ENCODE results near the gene EFNA3. TPM values are rescaled to one million over a fixed set of nuclear protein-coding genes. Genes with fewer than 3 reads are reported as not detected.

Gene EFNA3
- total RNA-seq, 1 donor from 2014 or later, result 0.56 TPM

DNA sequence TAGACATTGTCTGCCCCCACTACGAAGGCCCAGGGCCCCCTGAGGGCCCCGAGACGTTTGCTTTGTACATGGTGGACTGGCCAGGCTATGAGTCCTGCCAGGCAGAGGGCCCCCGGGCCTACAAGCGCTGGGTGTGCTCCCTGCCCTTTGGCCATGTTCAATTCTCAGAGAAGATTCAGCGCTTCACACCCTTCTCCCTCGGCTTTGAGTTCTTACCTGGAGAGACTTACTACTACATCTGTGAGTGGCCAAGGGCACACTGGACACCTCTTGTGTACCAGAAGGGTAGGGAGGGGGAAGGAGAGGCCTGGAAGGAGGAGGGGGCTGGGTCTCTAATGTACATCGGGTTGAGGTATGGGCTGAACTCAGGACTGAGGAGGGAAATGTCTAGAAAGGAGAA lies 11.9 kb upstream of the EFNA3 start:
- DNase-seq (ENCODE audit: low read depth), result no peak

DNA sequence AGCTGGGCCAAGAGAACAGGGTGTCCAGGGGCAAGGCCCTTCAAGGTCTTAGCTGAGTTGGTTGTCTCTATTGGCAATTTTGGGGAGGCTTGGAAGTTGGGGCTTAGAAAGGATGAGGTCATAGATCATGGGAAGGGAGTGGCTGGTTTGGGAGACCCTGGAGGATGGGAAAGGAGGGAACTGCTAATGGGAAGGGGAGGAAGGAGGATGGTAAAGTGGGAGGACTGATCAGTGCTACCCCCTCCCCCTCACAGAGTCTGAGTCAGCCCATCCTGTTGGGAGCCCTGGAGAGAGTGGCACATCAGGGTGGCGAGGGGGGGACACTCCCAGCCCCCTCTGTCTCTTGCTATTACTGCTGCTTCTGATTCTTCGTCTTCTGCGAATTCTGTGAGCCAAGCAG lies 10.0 kb upstream of the EFNA3 start:
- no peak for DNase-seq (ENCODE audit: low read depth)

DNA sequence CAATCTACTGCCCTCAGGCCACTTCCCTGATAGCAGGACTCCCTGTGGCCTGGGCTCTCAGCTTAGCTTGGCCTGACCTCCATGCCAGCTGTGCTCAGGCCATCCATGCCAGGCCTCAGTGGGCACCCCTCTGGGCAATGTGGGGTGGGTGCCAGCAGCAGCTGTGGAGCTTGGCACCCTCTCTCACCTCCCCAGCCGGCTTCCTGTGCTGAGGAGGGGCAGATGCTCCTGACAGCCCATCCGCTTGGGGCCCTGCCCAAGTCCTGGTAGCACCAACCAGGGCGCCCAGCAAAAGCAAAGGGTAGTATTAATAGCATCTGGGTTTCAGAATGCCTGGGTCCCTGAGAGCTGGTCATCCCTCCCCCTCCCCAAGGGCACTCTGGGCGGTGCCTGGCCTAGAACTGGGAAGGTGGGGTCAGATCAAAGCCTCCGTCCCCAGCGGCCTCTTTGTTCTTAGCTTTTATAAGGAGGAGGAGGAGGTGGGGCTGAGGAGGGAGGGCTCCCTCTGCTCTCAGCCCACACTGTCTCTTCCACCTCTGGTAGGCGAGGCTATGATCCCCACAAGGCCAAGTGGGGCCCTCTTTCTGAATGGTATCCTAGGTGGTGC lies 9.0 kb upstream of the EFNA3 start:
- DNase-seq (ENCODE audit: low read depth), result peak; percentile 78

- DNase-seq (ENCODE audit: low read depth), result no peak
Observed at GRCh38 chr1:155070158-155070621, 8.4 kb upstream of the EFNA3 start.

DNA sequence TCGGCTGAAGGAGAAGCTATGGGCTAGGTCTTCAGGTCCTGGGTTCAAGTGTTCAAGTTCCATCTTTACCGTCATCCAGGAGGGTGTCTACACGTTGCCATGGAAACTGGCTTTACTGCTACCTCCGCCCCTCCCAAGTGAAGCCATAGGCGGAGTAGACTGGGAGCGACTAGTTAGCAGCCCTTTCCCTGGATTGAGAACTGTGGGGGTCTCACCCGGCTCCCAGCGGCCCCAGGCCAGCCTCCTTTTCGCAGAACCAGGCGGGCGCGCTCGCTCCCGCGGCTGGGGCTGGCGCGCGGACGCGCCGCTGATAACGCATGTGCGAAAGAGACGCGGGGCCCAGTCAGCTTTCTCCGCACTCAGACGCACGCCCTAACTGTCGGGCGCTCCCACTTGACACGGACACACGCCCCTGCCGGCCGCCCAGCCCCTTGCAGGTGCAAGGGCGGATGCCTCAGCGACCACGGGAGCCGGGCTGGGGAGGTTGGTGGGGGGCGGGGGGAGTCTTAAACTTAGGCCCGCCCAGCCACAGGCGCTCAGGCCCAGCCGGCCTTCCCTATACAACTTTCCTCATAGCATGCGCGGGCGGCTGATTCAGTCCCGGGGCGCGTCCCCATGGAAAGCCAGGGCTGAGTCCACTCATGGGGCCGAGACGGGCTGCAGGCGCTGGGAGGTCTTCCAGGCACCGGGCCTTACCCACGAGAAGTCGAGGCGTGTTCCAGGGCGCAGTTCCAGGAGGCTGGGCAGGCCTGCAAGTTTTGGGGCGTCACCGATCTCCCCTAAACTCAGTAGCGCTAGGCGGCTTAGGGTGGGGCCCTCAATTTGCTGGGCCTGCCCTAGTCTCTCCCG lies 7.7 kb upstream of the EFNA3 start:
- no peak for DNase-seq (ENCODE audit: low read depth)

GRCh38 chr1:155071701-155072100 lies 6.9 kb upstream of the EFNA3 start:
- DNase-seq (ENCODE audit: low read depth), result no peak

- DNase-seq (ENCODE audit: low read depth), result no peak
Observed at GRCh38 chr1:155072531-155073289, 5.9 kb upstream of the EFNA3 start.

GRCh38 chr1:155073377-155074242 lies 5.0 kb upstream of the EFNA3 start:
- no peak for DNase-seq (ENCODE audit: low read depth)

DNA sequence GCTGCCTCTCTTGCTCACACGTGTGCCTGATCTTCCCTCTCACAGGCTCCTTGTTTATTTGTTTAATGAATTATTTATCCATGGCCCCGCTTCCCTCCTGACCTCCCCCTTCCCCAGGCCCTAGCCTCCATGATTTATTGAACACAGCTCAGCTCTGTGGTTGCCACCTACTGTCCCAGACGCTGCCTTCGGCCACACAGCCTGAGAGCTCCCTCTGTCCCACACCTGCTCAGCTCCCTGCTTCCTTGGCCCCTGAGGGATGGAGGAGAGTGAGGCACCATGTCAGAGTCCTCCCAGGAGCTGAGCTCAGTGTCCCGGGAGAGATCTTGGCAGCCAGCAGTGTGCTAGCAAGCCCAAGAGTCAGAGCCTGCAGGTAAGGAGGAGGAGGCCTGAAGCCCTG lies 3.1 kb upstream of the EFNA3 start:
- DNase-seq (ENCODE audit: low read depth), result no peak

- DNase-seq (ENCODE audit: low read depth), result no peak
Observed at GRCh38 chr1:155076371-155076770, 2.3 kb upstream of the EFNA3 start.

GRCh38 chr1:155077346-155077745 lies 1.3 kb upstream of the EFNA3 start:
- no peak for DNase-seq (ENCODE audit: low read depth)

DNA sequence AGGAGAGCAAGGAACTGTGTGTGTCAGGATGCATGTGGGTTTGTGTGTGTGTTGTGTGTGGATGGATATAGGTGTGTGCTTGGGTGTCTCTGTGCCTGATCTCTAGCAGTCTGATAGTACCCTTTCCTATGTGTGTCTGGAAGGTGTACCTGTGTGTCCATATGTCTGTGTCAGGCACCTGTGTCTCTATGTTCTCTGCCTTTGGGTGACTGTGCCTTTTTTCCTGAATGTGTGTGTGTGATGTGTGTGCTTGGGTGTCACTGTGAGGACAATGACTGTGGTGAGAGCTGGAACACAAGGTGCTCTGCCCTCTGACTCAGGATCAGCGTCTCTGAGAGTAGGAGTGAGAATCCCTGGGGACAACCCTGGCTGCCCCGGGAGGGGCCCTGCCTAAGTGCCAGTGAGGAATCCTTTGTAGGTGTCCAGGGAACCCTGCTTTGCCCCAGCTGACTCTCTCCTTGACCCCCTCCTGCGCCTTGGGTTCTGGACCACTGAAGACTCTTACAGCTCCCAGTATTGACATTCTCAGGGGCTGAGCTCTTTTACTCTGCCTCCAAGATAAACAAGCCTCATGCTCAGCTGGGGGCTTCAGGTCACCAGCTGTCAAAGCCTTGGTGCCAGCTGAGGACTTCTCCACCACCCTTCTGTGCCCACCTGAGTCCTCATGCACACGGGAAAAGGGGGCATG lies 735 bp upstream of the EFNA3 start:
- DNase-seq (ENCODE audit: low read depth), result no peak

GRCh38 chr1:155079210-155079486 lies 511 bp downstream of the EFNA3 start:
- DNase-seq (ENCODE audit: low read depth), result no peak

DNA sequence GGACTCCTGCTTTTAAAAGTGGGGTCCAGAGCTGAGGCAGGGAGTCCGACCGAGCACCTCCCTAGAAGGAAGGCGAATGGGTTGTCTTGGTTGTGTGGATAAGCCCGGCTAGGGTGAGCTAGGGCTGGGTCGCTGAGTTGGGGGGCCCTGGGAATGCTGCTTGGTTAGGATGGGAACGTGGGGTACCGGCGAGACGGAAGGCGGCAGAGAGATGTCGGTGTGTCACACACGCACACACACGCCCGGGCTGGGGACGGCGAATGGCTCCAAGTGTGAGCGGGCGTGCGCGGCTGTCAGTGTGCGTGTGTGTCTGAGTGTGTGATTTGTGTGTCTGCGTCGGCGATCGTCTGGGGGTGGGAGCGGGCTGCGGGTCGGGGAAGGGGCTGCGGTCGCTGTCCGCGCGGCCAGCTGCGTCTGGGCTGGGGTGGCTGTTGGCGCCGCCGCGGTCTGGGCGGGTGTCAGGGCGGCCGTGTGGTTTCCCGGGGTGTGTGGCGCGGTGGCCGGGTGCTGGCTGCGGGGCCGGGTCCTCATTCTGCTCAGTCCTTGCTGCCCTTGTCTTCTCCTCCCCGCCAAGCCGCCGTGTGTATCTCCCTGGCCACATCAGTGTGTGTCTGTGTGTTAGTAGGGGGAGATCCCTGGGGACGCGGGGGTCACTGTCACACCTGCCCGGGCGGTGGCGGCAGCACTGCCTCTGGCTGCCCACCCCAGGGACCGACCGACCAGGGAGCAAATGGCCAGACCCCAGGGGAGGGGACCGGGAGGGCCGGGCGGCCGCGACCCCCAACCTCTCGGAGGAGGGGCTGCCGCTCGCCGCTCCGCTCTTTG lies 1.1 kb downstream of the EFNA3 start:
- no peak for DNase-seq (ENCODE audit: low read depth)

- DNase-seq (ENCODE audit: low read depth), result peak; percentile 22
Observed at GRCh38 chr1:155080312-155081228, 1.9 kb downstream of the EFNA3 start.

- DNase-seq (ENCODE audit: low read depth), result no peak
Observed at GRCh38 chr1:155081472-155082300, 3.0 kb downstream of the EFNA3 start.

DNA sequence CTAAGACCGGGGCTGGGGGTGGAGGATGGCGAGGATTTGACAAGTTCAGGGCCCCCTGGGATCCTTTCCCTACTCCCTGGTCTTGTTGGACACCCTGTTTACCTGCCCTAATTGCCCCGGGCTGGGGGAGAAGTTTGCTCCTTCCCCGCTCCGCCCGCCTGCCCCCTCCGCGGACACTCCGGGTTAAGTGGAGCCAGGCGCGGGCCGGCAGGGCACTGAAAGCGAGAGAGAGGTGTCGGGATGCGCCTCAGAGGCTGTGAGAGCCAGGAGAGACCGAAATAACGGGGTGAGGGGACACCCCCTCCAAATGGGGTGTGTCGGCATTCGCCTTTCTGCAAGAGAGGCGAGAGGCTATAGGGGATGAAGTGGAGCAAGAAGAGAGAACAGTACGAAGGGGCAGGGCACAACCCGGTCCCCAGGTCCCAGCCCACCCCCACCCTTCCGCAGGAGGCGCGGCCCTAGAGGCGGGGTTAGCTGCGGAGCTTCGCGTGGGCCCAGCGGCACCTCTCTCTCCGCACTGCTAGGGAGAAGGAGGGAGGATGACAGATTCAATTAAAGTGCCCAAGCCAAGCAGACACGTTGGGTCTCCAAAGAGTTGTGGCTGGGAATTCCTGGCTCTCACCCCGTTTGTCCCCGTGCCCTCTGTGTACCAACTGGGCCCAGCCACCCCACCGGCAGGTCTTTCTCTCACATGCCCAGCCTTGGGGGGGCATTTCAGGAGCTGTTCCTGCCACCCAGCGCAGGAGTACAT lies 3.8 kb downstream of the EFNA3 start:
- no peak for DNase-seq (ENCODE audit: low read depth)

Measured in myocyte (in vitro differentiated cells).